HEK293 (cell line): ENCODE measurements around the gene MTRFR.
"Not testable (repeated sequence)": the region's sequence is repeated elsewhere in the genome, so short reads cannot be mapped to it uniquely, and the experiment has no call there.

Experiments
- CTCF ChIP-seq: fragments of 450-650 bp; formaldehyde crosslinking; IDR thresholded peaks from 2 replicates; pipeline ENCODE4 v1.5.1; 2016; ENCODE audit warnings: missing biosample characterization, missing genetic modification characterization
- ZNF530 ChIP-seq: fragments of 450-650 bp; formaldehyde crosslinking; IDR thresholded peaks from 2 replicates; pipeline ENCODE4 v1.5.1; 2016; ENCODE audit warnings: low read depth, missing biosample characterization, missing genetic modification characterization
- ZNF600 ChIP-seq: fragments of 450-650 bp; formaldehyde crosslinking; IDR thresholded peaks from 2 replicates; pipeline ENCODE4 v1.5.1; 2016; ENCODE audit warnings: missing biosample characterization, missing genetic modification characterization
- ZSCAN18 ChIP-seq: fragments of 450-650 bp; formaldehyde crosslinking; IDR thresholded peaks from 2 replicates; pipeline ENCODE4 v1.5.1; 2016; ENCODE audit warnings: missing biosample characterization, missing genetic modification characterization

- TF ChIP-seq CTCF (tag by site-specific recombination); ZNF530 (tag by site-specific recombination); ZSCAN18; ZNF600: not testable (repeated sequence)
Measured at GRCh38 chr12:123248129-123248528, 14.9 kb downstream of the MTRFR start.
